IPS-18a (cell line): ENCODE data around the gene NADK.
"Not testable (repeated sequence)": the region's sequence is repeated elsewhere in the genome, so short reads cannot be mapped to it uniquely, and the experiment has no call there.

Source experiments
- H3K27ac ChIP-seq: one replicate; pipeline ENCODE4 v1.5.1; 2013; ENCODE audit warnings: low read length
- H3K27me3 ChIP-seq: one replicate; pipeline ENCODE4 v1.6.1; 2013; ENCODE audit warnings: mild to moderate bottlenecking, low read length; ENCODE audit not compliant: control insufficient read depth, insufficient read depth
- H3K36me3 ChIP-seq: one replicate; pipeline ENCODE4 v1.6.1; 2013; ENCODE audit warnings: low read depth, low read length; ENCODE audit not compliant: control insufficient read depth
- H3K4me1 ChIP-seq: one replicate; pipeline ENCODE4 v1.6.1; 2013; ENCODE audit warnings: low read depth, low read length; ENCODE audit not compliant: control insufficient read depth
- H3K4me3 ChIP-seq: one replicate; pipeline ENCODE4 v1.5.1; 2013; ENCODE audit warnings: low read length
- H3K9ac ChIP-seq: one replicate; pipeline ENCODE4 v1.6.1; 2013; ENCODE audit warnings: mild to moderate bottlenecking, low read length, moderate library complexity
- H3K9me3 ChIP-seq: one replicate; pipeline ENCODE4 v1.6.1; 2013; ENCODE audit warnings: low read depth, low read length; ENCODE audit not compliant: control insufficient read depth

Gene NADK

DNA sequence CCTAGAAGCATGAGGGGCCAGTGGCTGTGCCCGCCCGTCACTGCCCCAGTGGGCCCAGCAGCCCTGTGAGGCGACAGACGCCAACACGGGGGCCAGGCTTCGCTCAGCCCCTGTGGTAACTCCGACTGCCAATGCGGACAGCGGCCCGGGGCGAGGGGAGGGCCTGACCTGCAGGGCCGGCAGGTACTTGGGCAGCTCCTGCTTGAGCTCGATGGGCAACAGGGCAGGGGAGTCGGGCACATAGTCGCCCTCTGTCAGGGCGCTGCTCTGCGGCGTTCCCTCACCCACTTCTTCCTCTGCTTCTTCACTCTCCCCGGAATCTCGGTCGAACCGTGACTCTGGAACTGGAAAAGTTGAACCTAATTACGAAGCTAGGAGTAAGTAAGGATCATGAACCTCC is 71.0 kb downstream of the NADK start:
- H3K27me3 ChIP-seq, H3K27ac ChIP-seq, H3K9ac ChIP-seq, H3K4me3 ChIP-seq, H3K9me3 ChIP-seq, H3K36me3 ChIP-seq, H3K4me1 ChIP-seq: not testable (repeated sequence)

DNA sequence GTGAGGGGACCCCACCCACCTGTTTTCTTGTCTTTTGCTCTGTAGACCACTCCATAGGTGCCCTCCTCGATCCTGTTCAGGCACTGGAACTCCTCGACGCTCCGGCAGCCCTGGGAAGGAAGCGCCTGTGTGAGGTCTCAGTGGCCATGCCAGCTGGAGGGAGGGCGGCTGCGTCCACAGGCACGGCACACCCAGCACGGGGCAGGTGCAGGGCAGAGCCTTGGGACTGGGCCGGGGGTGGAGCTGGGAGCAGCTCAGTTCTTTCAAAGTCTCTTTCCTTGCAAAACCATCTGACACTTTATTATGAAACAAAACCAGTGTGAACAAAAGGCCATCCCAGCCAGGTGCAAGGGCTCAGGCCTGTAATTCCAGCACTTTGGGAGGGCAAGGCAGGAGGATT is 72.6 kb downstream of the NADK start:
- H3K27me3 ChIP-seq, H3K4me3 ChIP-seq, H3K27ac ChIP-seq, H3K36me3 ChIP-seq, H3K9ac ChIP-seq, H3K9me3 ChIP-seq, H3K4me1 ChIP-seq: not testable (repeated sequence)

DNA sequence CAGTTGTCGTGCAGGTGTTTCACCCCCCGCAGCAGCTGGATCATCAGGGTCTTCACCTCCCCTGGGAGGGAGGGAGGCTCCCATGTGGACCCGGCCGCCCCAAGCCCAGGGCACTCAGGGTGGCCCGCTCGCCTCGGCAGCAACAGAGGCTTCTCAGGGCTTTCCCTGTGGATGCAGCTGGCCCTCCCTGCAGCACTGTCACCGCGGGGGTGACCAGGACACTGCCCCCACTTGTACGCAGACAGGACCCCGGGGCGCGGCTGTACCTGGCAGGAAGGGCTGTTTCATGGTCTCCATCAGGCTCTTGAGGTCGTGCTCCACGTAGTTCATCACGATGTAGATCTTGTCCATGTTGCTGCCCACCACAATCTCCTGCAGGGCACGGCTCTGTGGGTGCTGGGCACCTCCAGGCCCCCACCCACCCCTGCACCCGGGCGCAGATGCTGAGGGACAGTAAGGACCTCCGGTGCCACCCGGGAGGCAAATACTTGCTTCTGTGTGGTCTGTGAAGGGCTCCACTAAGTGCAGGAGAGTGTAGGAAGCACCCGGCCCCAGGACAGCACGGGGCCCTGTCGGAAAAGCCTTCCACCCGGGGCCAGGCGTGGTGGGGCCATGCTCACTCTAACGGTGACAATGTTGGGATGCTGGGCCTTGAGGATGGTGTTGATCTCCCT is 73.8 kb downstream of the NADK start:
- not testable (repeated sequence) for H3K9ac ChIP-seq, H3K9me3 ChIP-seq, H3K27ac ChIP-seq, H3K36me3 ChIP-seq, H3K4me1 ChIP-seq, H3K4me3 ChIP-seq, H3K27me3 ChIP-seq

- no peaks in the 10 kb centered on the region for H3K9me3 ChIP-seq
- no peaks in the 10 kb centered on the region for H3K36me3 ChIP-seq
- no peaks in the 10 kb centered on the region for H3K4me1 ChIP-seq
- no peak overlapping the region for H3K27ac ChIP-seq
- no peak overlapping the region for H3K4me3 ChIP-seq
- no peaks in the 10 kb centered on the region for H3K27me3 ChIP-seq
- H3K9ac ChIP-seq, result no peak overlapping the region
Observed at GRCh38 chr1:1703796-1704195, 74.5 kb downstream of the NADK start.

GRCh38 chr1:1702506-1702905 is 75.8 kb downstream of the NADK start:
- not testable (repeated sequence) for H3K9ac ChIP-seq, H3K27me3 ChIP-seq, H3K27ac ChIP-seq, H3K4me3 ChIP-seq, H3K4me1 ChIP-seq, H3K9me3 ChIP-seq, H3K36me3 ChIP-seq
